H9 (cell line): ENCODE data around the gene PDIA4. TPM values are rescaled to one million over a fixed set of nuclear protein-coding genes. Genes with fewer than 3 reads are reported as not detected.

ENCODE experiments used
- DNase-seq: peaks from one replicate; pipeline ENCODE4 v3.0.0-alpha.2; 2017
- H2AFZ ChIP-seq: one replicate; pipeline ENCODE4 v1.6.1; 2013; ENCODE audit warnings: mild to moderate bottlenecking, low read length, control low read depth, moderate library complexity
- H2AK5ac ChIP-seq: 2 replicates; pipeline ENCODE4 v1.6.1; 2013; ENCODE audit warnings: low read length, control low read depth, mixed read lengths; ENCODE audit not compliant: insufficient read length
- H2BK120ac ChIP-seq: one replicate; pipeline ENCODE4 v1.6.1; 2013; ENCODE audit warnings: low read depth, mild to moderate bottlenecking, low read length, control low read depth, inconsistent platforms; ENCODE audit not compliant: poor library complexity, severe bottlenecking
- H2BK12ac ChIP-seq: 2 replicates; pipeline ENCODE4 v1.6.1; 2013; ENCODE audit warnings: low read length, control low read depth, mixed read lengths, low read depth; ENCODE audit not compliant: insufficient read length
- H2BK15ac ChIP-seq: 2 replicates; pipeline ENCODE4 v1.6.1; 2013; ENCODE audit warnings: low read depth, low read length, control low read depth
- H2BK20ac ChIP-seq: one replicate; pipeline ENCODE4 v1.6.1; 2013; ENCODE audit warnings: low read depth, mild to moderate bottlenecking, low read length, control low read depth, inconsistent platforms; ENCODE audit not compliant: poor library complexity, severe bottlenecking
- H2BK5ac ChIP-seq: 2 replicates; pipeline ENCODE4 v1.6.1; 2013; ENCODE audit warnings: low read length, control low read depth, mixed read lengths; ENCODE audit not compliant: insufficient read length
- H3K14ac ChIP-seq: 2 replicates; pipeline ENCODE4 v1.6.1; 2013; ENCODE audit warnings: low read length, control low read depth; ENCODE audit not compliant: insufficient read depth
- H3K18ac ChIP-seq: 2 replicates; pipeline ENCODE4 v1.6.1; 2013; ENCODE audit warnings: low read depth, mild to moderate bottlenecking, mixed read lengths, low read length, control low read depth; ENCODE audit not compliant: insufficient read length
- H3K23ac ChIP-seq: 2 replicates; pipeline ENCODE4 v1.6.1; 2013; ENCODE audit warnings: low read length, control low read depth, mixed read lengths, low read depth; ENCODE audit not compliant: insufficient read length
- H3K23me2 ChIP-seq: 2 replicates; pipeline ENCODE4 v1.6.1; 2013; ENCODE audit warnings: low read depth, mild to moderate bottlenecking, mixed read lengths, low read length, control low read depth; ENCODE audit not compliant: insufficient read length, poor library complexity, severe bottlenecking
- H3K27ac ChIP-seq: 2 replicates; pipeline ENCODE4 v1.5.1; 2013; ENCODE audit warnings: low read length, control low read depth, mixed read lengths, low read depth; ENCODE audit not compliant: insufficient read length
- H3K27me3 ChIP-seq: 2 replicates; pipeline ENCODE4 v1.6.1; 2013; ENCODE audit warnings: low read length, control low read depth, inconsistent platforms; ENCODE audit not compliant: insufficient read depth
- H3K4ac ChIP-seq: 2 replicates; pipeline ENCODE4 v1.6.1; 2013; ENCODE audit warnings: low read depth, mild to moderate bottlenecking, control low read depth, inconsistent platforms, low read length, moderate library complexity
- H3K4me1 ChIP-seq: 2 replicates; pipeline ENCODE4 v1.6.1; 2013; ENCODE audit warnings: low read length, control low read depth, inconsistent platforms; ENCODE audit not compliant: insufficient read depth
- H3K4me2 ChIP-seq: 2 replicates; pipeline ENCODE4 v1.6.1; 2013; ENCODE audit warnings: low read length, control low read depth, mixed read lengths; ENCODE audit not compliant: insufficient read length, insufficient read depth
- H3K56ac ChIP-seq: 2 replicates; pipeline ENCODE4 v1.6.1; 2013; ENCODE audit warnings: low read depth, mild to moderate bottlenecking, mixed read lengths, low read length, control low read depth; ENCODE audit not compliant: insufficient read length
- H3K79me1 ChIP-seq: 2 replicates; pipeline ENCODE4 v1.6.1; 2013; ENCODE audit warnings: low read depth, mild to moderate bottlenecking, moderate library complexity, low read length, control low read depth, inconsistent platforms; ENCODE audit not compliant: insufficient read depth, poor library complexity, severe bottlenecking
- H3K79me2 ChIP-seq: 2 replicates; pipeline ENCODE4 v1.6.1; 2013; ENCODE audit warnings: low read length, control low read depth, inconsistent platforms; ENCODE audit not compliant: insufficient read depth
- H3K9ac ChIP-seq: 2 replicates; pipeline ENCODE4 v1.6.1; 2013; ENCODE audit warnings: low read length, control low read depth, mixed read lengths; ENCODE audit not compliant: insufficient read length; ENCODE audit errors: extremely low read depth
- H3K9me3 ChIP-seq: one replicate; pipeline ENCODE4 v1.6.1; 2013; ENCODE audit warnings: low read depth, low read length, inconsistent platforms; ENCODE audit not compliant: control insufficient read depth
- H3T11ph ChIP-seq: one replicate; pipeline ENCODE4 v1.6.1; 2013; ENCODE audit warnings: mild to moderate bottlenecking, low read length, control low read depth, inconsistent platforms
- H4K20me1 ChIP-seq: one replicate; pipeline ENCODE4 v1.6.1; 2013; ENCODE audit not compliant: control insufficient read depth, insufficient read length, insufficient read depth
- H4K5ac ChIP-seq: 2 replicates; pipeline ENCODE4 v1.6.1; 2013; ENCODE audit warnings: low read depth, mild to moderate bottlenecking, mixed read lengths, low read length, control low read depth; ENCODE audit not compliant: insufficient read length
- H4K8ac ChIP-seq: replicated peaks from 2 replicates; pipeline ENCODE4 v1.6.1; 2013; ENCODE audit warnings: low read length, control low read depth, mixed read lengths, low read depth; ENCODE audit not compliant: insufficient read length
- H4K91ac ChIP-seq: 2 replicates; pipeline ENCODE4 v1.6.1; 2013; ENCODE audit warnings: low read depth, mild to moderate bottlenecking, moderate library complexity, mixed read lengths, low read length, control low read depth; ENCODE audit not compliant: insufficient read length
- H3K27ac Mint-ChIP-seq, 3 experiments: 2 replicates in 2 of 3; 3 replicates in 1 of 3; pipeline ENCODE4 v1.8.0; 2020 to 2021; ENCODE audit warnings: mixed read lengths in 3 of 3, mild to moderate bottlenecking in 1 of 3, moderate library complexity in 1 of 3
- H3K27me3 Mint-ChIP-seq: 2 replicates; pipeline ENCODE4 v1.8.0; 2021; ENCODE audit warnings: low read depth, mild to moderate bottlenecking, moderate library complexity, mixed read lengths
- H3K36me3 Mint-ChIP-seq, 3 experiments: 2 replicates in 2 of 3; 3 replicates in 1 of 3; pipeline ENCODE4 v1.8.0; 2020 to 2021; ENCODE audit warnings: low read depth in 3 of 3, mixed read lengths in 3 of 3; ENCODE audit not compliant: insufficient read depth in 1 of 3
- H3K4me1 Mint-ChIP-seq, 2 experiments: 2 replicates each; pipeline ENCODE4 v1.8.0; 2020; ENCODE audit warnings: mixed read lengths in 2 of 2
- H3K4me3 Mint-ChIP-seq, 2 experiments: 2 replicates in 1 of 2; 3 replicates in 1 of 2; pipeline ENCODE4 v1.8.0; 2020 to 2021; ENCODE audit warnings: mild to moderate bottlenecking in 2 of 2, mixed read lengths in 2 of 2, moderate library complexity in 1 of 2
- H3K9me3 Mint-ChIP-seq, 2 experiments: 2 replicates in 1 of 2; 3 replicates in 1 of 2; pipeline ENCODE4 v1.8.0; 2020; ENCODE audit warnings: mild to moderate bottlenecking in 2 of 2, mixed read lengths in 2 of 2, moderate library complexity in 1 of 2
- CTCF ChIP-seq: fragments of 200-600 bp; sonication (generic); conservative IDR thresholded peaks from 3 replicates; pipeline ENCODE4 v1.8.0; 2021; ENCODE audit warnings: antibody characterized with exemption, mild to moderate bottlenecking
- WGBS: extraction: QIAGEN DNeasy Blood & Tissue Kit; methylation state at CpG from one replicate; pipeline ENCODE4 v1.1.7; 2013; ENCODE audit warnings: missing lambda C conversion rate, low lambda C conversion rate, mixed read lengths; ENCODE audit not compliant: insufficient read length; ENCODE audit errors: extremely low coverage; 5-methylcytosine and 5-hydroxymethylcytosine counted together
- total RNA-seq: library from RNA; stranded (reverse); gene quantifications from 2 replicates; pipeline ENCODE4 v1.2.1, GENCODE V29; 2021

Gene PDIA4
- total RNA-seq, 1 experiment from 2014 or later, result 217 TPM

- peaks cover 2% of the 10 kb centered on the region in 2 experiments; a peak in 1 of 4 replicates for H3K4me1 Mint-ChIP-seq
- Histone ChIP-seq H3K27ac (no peak overlapping the region), H2BK120ac (no peak overlapping the region), H3K9ac (no peak overlapping the region), H3K23ac (no peak overlapping the region), H3K56ac (no peak overlapping the region), H3K9me3 (no peaks in the 10 kb centered on the region), H3K14ac (no peak overlapping the region), H4K20me1 (no peaks in the 10 kb centered on the region), H4K5ac (no peak overlapping the region), H3K27me3 (no peaks in the 10 kb centered on the region), H3K18ac (no peak overlapping the region), H3K79me2 (no peaks in the 10 kb centered on the region), H4K91ac (no peak overlapping the region), H4K8ac (no peak overlapping the region), H3K4me2 (no peak overlapping the region), H3K4me1 (no peaks in the 10 kb centered on the region), H3T11ph (no peak overlapping the region), H2BK5ac (no peak overlapping the region), H2BK12ac (no peak overlapping the region), H3K4ac (no peak overlapping the region), H2AK5ac (no peak overlapping the region), H3K79me1 (no peaks in the 10 kb centered on the region), H2BK20ac (no peak overlapping the region), H2BK15ac (no peak overlapping the region), H2AFZ (no peak overlapping the region), H3K23me2 (peaks cover under 1% of the 10 kb centered on the region)
- peaks cover 16 to 59% (median 47%) of the 10 kb centered on the region in 3 experiments for H3K36me3 Mint-ChIP-seq
- no peaks in the 10 kb centered on the region for H3K9me3 Mint-ChIP-seq
- TF ChIP-seq CTCF, result no peak
- no peak for DNase-seq
- H3K27me3 Mint-ChIP-seq, result no peaks in the 10 kb centered on the region
- H3K27ac Mint-ChIP-seq, result no peak overlapping the region
- H3K4me3 Mint-ChIP-seq, result no peak overlapping the region
- WGBS, result no CpG with 5 or more reads among the region's 31 CpGs
These were observed 42.2 kb upstream of the PDIA4 start for GRCh38 chr7:149070372-149071125.
